SK-N-SH (cell line): ENCODE measurements around the gene PBX2. TPM values are rescaled to one million over a fixed set of nuclear protein-coding genes. Genes with fewer than 3 reads are reported as not detected.
"Not testable (repeated sequence)": the region's sequence is repeated elsewhere in the genome, so short reads cannot be mapped to it uniquely, and the experiment has no call there.

Experiments
- CTCF ChIA-PET: fragments of 300-600, 350-600 bp; formaldehyde crosslinking; extraction: SDS; loops from one replicate; lab custom pipeline; 2021; lab: Yijun Ruan, JAX
- POLR2A ChIA-PET: fragments of 350-600 bp; sonication (Branson Sonifier 250); formaldehyde crosslinking; extraction: SDS; loops from one replicate; lab custom pipeline; 2020; ENCODE audit warnings: antibody characterized with exemption, inconsistent platforms; lab: Yijun Ruan, JAX
- DNase-seq: peaks from one replicate; pipeline ENCODE4 v3.0.0; 2012
- H2AFZ ChIP-seq: fragments of 200-600 bp; sonication (generic); 2 replicates; pipeline ENCODE4 v1.8.1; 2016; ENCODE audit warnings: antibody characterized with exemption, mild to moderate bottlenecking, low read depth
- H3F3A ChIP-seq: fragments of 200-600 bp; sonication (generic); replicated peaks from 2 replicates; pipeline ENCODE3; 2016; ENCODE audit warnings: antibody characterized with exemption, mild to moderate bottlenecking; ENCODE audit not compliant: insufficient read depth
- H3K27ac ChIP-seq, 2 experiments: fragments of 200-500 bp in 1 of 2; fragments of 200-600 bp in 1 of 2; sonication (Bioruptor generic) in 1 of 2; sonication (generic), shearing (Covaris generic) in 1 of 2; 2 replicates each; pipeline versions ENCODE4 v1.5.1 to v1.6.1; 2014 to 2016; ENCODE audit warnings: low read depth in 2 of 2, inconsistent platforms in 1 of 2, low read length in 1 of 2, mild to moderate bottlenecking in 1 of 2, mixed read lengths in 1 of 2
- H3K27me3 ChIP-seq: fragments of 200-600 bp; sonication (generic), shearing (Covaris generic); 2 replicates; pipeline ENCODE4 v1.6.1; 2016; ENCODE audit warnings: mixed run types; ENCODE audit not compliant: insufficient read depth
- H3K36me3 ChIP-seq, 2 experiments: fragments of 200-500 bp in 1 of 2; fragments of 200-600 bp in 1 of 2; sonication (Bioruptor generic) in 1 of 2; sonication (generic) in 1 of 2; replicated peaks in 1 of 2; 2 replicates each; pipeline versions ENCODE3 to v1.5.1; 2014 to 2016; ENCODE audit warnings: low read length in 1 of 2, mild to moderate bottlenecking in 1 of 2; ENCODE audit not compliant: insufficient read depth in 2 of 2, control insufficient read depth in 1 of 2
- H3K4me1 ChIP-seq, 2 experiments: fragments of 200-500 bp in 1 of 2; fragments of 200-600 bp in 1 of 2; sonication (Bioruptor generic) in 1 of 2; sonication (generic), shearing (Covaris generic) in 1 of 2; 2 replicates each; pipeline versions ENCODE4 v1.5.1 to v1.6.1; 2014 to 2016; ENCODE audit warnings: low read depth in 1 of 2, low read length in 1 of 2, mixed run types in 1 of 2; ENCODE audit not compliant: insufficient read depth in 2 of 2, control insufficient read depth in 1 of 2
- H3K4me2 ChIP-seq: fragments of 200-600 bp; sonication (generic), shearing (Covaris generic); 2 replicates; pipeline ENCODE4 v1.6.1; 2017; ENCODE audit warnings: mixed run types
- H3K4me3 ChIP-seq, 2 experiments: fragments of 200-500 bp in 1 of 2; fragments of 200-600 bp in 1 of 2; sonication (Bioruptor generic) in 1 of 2; sonication (generic), shearing (Covaris generic) in 1 of 2; 2 replicates each; pipeline versions ENCODE4 v1.5.1 to v1.8.1; 2014 to 2016; ENCODE audit warnings: low read depth in 2 of 2, inconsistent platforms in 1 of 2, low read length in 1 of 2, mild to moderate bottlenecking in 1 of 2, mixed read lengths in 1 of 2, moderate library complexity in 1 of 2
- H3K79me2 ChIP-seq: fragments of 200-600 bp; sonication (generic); 2 replicates; pipeline ENCODE4 v1.8.1; 2017; ENCODE audit warnings: mild to moderate bottlenecking; ENCODE audit not compliant: insufficient read depth
- H3K9ac ChIP-seq: fragments of 200-600 bp; sonication (generic); 2 replicates; pipeline ENCODE4 v1.6.1; 2017; ENCODE audit warnings: mixed run types
- H3K9me2 ChIP-seq: fragments of 200-600 bp; sonication (generic); 2 replicates; pipeline ENCODE4 v1.6.1; 2017; ENCODE audit warnings: mixed run types
- H3K9me3 ChIP-seq: fragments of 200-600 bp; sonication (generic); 2 replicates; pipeline ENCODE4 v1.6.1; 2017; ENCODE audit warnings: mixed run types, mild to moderate bottlenecking, moderate library complexity
- H4K20me1 ChIP-seq: fragments of 200-600 bp; sonication (generic); 2 replicates; pipeline ENCODE4 v1.6.1; 2017; ENCODE audit warnings: mild to moderate bottlenecking, mixed run types; ENCODE audit not compliant: insufficient read depth
- CHD2 ChIP-seq: fragments of 150-350 bp; IDR thresholded peaks from 2 replicates; pipeline ENCODE4 v1.6.1; 2018; ENCODE audit warnings: low read length; ENCODE audit not compliant: partially characterized antibody
- FOXM1 ChIP-seq: IDR thresholded peaks from 2 replicates; pipeline ENCODE4 v1.4.0; 2012; ENCODE audit warnings: low read depth, mild to moderate bottlenecking
- GATA2 ChIP-seq: sonication (generic); formaldehyde crosslinking; IDR thresholded peaks from 2 replicates; pipeline ENCODE4 v1.5.0; 2020; ENCODE audit warnings: mild to moderate bottlenecking, missing genetic modification reagents
- JUND ChIP-seq: IDR thresholded peaks from 2 replicates; pipeline ENCODE4 v1.4.0; 2012
- MAX ChIP-seq: IDR thresholded peaks from 2 replicates; pipeline ENCODE4 v1.4.0; 2012; ENCODE audit warnings: low read depth
- MEF2A ChIP-seq: IDR thresholded peaks from 2 replicates; pipeline ENCODE4 v1.4.0; 2012; ENCODE audit warnings: low read depth, borderline replicate concordance
- MXI1 ChIP-seq: IDR thresholded peaks from 2 replicates; pipeline ENCODE4 v1.6.1; 2012; ENCODE audit warnings: mild to moderate bottlenecking, low read depth, low read length, improper control_type of control experiment
- NRF1 ChIP-seq: IDR thresholded peaks from 2 replicates; pipeline ENCODE4 v1.6.1; 2012; ENCODE audit warnings: low read depth, mild to moderate bottlenecking, low read length
- RCOR1 ChIP-seq: fragments of 150-350 bp; IDR thresholded peaks from 2 replicates; pipeline ENCODE4 v1.6.1; 2017; ENCODE audit warnings: antibody characterized with exemption, low read length
- TCF12 ChIP-seq: IDR thresholded peaks from 2 replicates; pipeline ENCODE4 v1.4.0; 2012
- YY1 ChIP-seq: IDR thresholded peaks from 2 replicates; pipeline ENCODE4 v1.4.0; 2012; ENCODE audit warnings: low read depth, mild to moderate bottlenecking
- WGBS: methylation state at CpG from one replicate; pipeline ENCODE4 v1.1.6; 2017; ENCODE audit warnings: low lambda C conversion rate; 5-methylcytosine and 5-hydroxymethylcytosine counted together
- polyA plus RNA-seq, 3 experiments: library from polyadenylated mRNA; depleted of rRNA; stranded (reverse); fragments of >200 nt; gene quantifications; 2 replicates each; pipeline ENCODE4 v1.2.3, GENCODE V29; 2012
- TF ChIP-seq, protein P1 (sequence below): fragments of 150-350 bp; IDR thresholded peaks from 2 replicates; pipeline ENCODE4 v1.6.1; 2016; ENCODE audit warnings: mild to moderate bottlenecking, low read depth, low read length

PBX2 gene
- polyA plus RNA-seq, 1 of the 3 experiments (the other 2 are of a cell fraction) = 74.5 TPM

- POLR2A ChIA-PET = no interaction called here
- 65% methylated on average over 4 of the region's 4 CpGs for WGBS
- TF ChIP-seq MXI1 = no peak
- no peak for TF ChIP-seq FOXM1
- TF ChIP-seq, protein P1, sequence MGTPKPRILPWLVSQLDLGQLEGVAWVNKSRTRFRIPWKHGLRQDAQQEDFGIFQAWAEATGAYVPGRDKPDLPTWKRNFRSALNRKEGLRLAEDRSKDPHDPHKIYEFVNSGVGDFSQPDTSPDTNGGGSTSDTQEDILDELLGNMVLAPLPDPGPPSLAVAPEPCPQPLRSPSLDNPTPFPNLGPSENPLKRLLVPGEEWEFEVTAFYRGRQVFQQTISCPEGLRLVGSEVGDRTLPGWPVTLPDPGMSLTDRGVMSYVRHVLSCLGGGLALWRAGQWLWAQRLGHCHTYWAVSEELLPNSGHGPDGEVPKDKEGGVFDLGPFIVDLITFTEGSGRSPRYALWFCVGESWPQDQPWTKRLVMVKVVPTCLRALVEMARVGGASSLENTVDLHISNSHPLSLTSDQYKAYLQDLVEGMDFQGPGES = no peak
- no peak for TF ChIP-seq MEF2A
- H3K4me3 ChIP-seq = no peak overlapping the region
- no peaks in the 10 kb centered on the region for H3K36me3 ChIP-seq
- H3K27me3 ChIP-seq = no peaks in the 10 kb centered on the region
- DNase-seq = no peak
- no peaks in the 10 kb centered on the region for H3K79me2 ChIP-seq
- no peaks in the 10 kb centered on the region for H3K9me2 ChIP-seq
- H4K20me1 ChIP-seq = no peaks in the 10 kb centered on the region
- no peak overlapping the region for H2AFZ ChIP-seq
- H3K9ac ChIP-seq = no peak overlapping the region
- H3F3A ChIP-seq = no peaks in the 10 kb centered on the region
- H3K9me3 ChIP-seq = no peaks in the 10 kb centered on the region
- no peak overlapping the region for H3K27ac ChIP-seq
- H3K4me2 ChIP-seq = no peak overlapping the region
- CTCF ChIA-PET = interaction anchor here (0.6 kb wide), 1 partner anchor 654 kb away, joined by 4 read pairs; no protein-coding TSS in a partner anchor
- peaks cover 0 to 5% of the 10 kb centered on the region in 2 experiments; a peak in 1 of 4 replicates for H3K4me1 ChIP-seq
These were observed 43.3 kb downstream of the PBX2 start for GRCh38 chr6:32146687-32147086.

DNA sequence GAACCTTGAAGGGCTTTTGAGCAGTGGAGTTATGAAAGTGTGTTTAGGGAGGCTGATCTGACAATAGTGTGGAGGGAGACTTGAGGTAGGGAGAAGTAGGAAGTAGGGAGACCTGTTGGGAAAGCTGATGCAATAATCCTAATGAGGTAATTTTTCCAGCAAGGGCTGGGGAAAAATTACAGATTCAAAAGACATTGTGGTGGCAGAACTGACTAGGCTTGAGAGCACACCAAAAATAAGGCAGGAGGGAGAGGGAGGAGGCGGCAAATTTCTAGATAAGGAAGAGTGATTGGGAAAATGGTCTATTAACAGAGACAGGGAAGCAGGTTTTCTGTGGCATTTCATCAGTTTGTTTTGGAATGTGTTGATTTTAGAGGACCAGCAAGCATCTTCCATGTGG is 43.7 kb downstream of the PBX2 start:
- H3K9ac ChIP-seq = no peak overlapping the region
- TF ChIP-seq NRF1 = no peak
- no peak for TF ChIP-seq MAX
- no peak for TF ChIP-seq JUND
- no peak for TF ChIP-seq RCOR1
- no peak for TF ChIP-seq TCF12
- no peak for TF ChIP-seq YY1
- TF ChIP-seq GATA2 (CRISPR knock-in tag) = no peak
- TF ChIP-seq FOXM1 = no peak
- TF ChIP-seq CHD2 = no peak
- TF ChIP-seq MXI1 = no peak
- no peaks in the 10 kb centered on the region for H3K9me2 ChIP-seq
- no peaks in the 10 kb centered on the region for H4K20me1 ChIP-seq
- H3K27ac ChIP-seq = no peak overlapping the region
- H2AFZ ChIP-seq = no peak overlapping the region
- WGBS = 97% methylated on average over 1 of the region's 1 CpG
- no peaks in the 10 kb centered on the region for H3K9me3 ChIP-seq
- H3K36me3 ChIP-seq = no peaks in the 10 kb centered on the region
- POLR2A ChIA-PET = no interaction called here
- no peaks in the 10 kb centered on the region for H3K79me2 ChIP-seq
- no peak for DNase-seq
- H3K27me3 ChIP-seq = no peaks in the 10 kb centered on the region
- H3K4me1 ChIP-seq = peaks cover 0 to 3% of the 10 kb centered on the region in 2 experiments; a peak in 1 of 4 replicates
- no peak overlapping the region for H3K4me2 ChIP-seq
- CTCF ChIA-PET = interaction anchor here (0.6 kb wide), 1 partner anchor 654 kb away, joined by 4 read pairs; no protein-coding TSS in a partner anchor
- no peak overlapping the region for H3K4me3 ChIP-seq
- H3F3A ChIP-seq = no peaks in the 10 kb centered on the region

GRCh38 chr6:32144238-32144637 is 45.8 kb downstream of the PBX2 start:
- H3K4me2 ChIP-seq, DNase-seq, H4K20me1 ChIP-seq, H3K4me3 ChIP-seq, H3K9me3 ChIP-seq, H3F3A ChIP-seq, H2AFZ ChIP-seq, H3K79me2 ChIP-seq, H3K9ac ChIP-seq, H3K9me2 ChIP-seq, POLR2A ChIA-PET, H3K27ac ChIP-seq, H3K36me3 ChIP-seq, H3K4me1 ChIP-seq, H3K27me3 ChIP-seq: not testable (repeated sequence)
- 89% methylated on average over 7 of the region's 7 CpGs for WGBS
- CTCF ChIA-PET = interaction anchor here (1.4 to 1.5 kb wide), 2 partner anchors 10 to 25 kb away, joined by 3 to 5 read pairs; no protein-coding TSS in a partner anchor
